Erythroblast (primary cell): ENCODE data around the gene B3GAT3.
A peak's percentile ranks its signal among the peaks of the same experiment; 100 is the strongest.

Experiments used
- DNase-seq, 2 experiments: peaks; one replicate each; lab custom pipeline; 2025; lab: John Stamatoyannopoulos, UW
- GATA1 ChIP-seq: IDR thresholded peaks from 2 replicates; pipeline ENCODE4 v1.6.1; 2011; ENCODE audit warnings: low read depth, mild to moderate bottlenecking, control low read depth, low read length, moderate library complexity
- POLR2A ChIP-seq: IDR thresholded peaks from 2 replicates; pipeline ENCODE4 v1.6.1; 2011; ENCODE audit warnings: mild to moderate bottlenecking, low read length

Gene B3GAT3

DNA sequence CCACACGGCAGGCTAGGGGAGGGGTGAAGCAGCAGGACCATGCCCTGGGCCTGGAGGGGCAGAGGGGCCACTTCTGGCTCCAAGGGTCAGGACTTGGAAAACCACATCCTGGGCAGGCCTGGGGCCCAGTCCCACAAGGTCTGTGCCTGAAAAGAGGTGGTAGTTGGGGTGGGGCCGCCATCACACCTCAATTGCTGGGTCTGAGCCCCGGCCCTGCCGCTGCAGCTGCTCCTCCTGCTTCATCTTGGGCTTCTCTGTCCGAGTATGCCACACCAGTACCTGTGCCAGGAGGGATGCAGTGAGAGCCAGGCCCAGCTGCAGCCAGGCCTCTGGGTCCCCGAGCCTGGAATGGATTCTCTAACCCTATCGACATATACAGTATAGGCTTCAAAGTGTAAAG, 6.3 kb downstream of the B3GAT3 start:
- TF ChIP-seq GATA1: no peak
- TF ChIP-seq POLR2A: no peak
- DNase-seq: no peak

DNA sequence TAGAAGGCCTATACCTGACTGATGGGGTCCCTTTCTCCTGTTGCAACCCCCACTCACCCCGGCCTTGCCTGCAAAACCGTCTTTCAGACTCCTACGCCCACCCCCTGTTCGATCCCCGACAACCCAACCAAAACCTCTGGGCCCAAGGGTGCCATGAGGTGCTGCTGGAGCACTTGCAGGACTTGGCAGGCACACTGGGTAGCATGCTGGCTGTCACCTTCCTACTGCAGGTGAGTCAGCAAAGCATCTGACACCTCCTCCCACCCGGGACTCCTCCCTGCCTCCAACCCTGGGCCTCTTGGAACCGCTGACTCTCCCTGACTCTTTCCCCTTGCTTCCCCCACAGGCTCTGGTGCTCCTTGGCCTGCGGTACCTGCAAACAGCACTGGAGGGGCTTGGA, 7.5 kb downstream of the B3GAT3 start:
- DNase-seq: peak; percentile 52 to 75
- TF ChIP-seq GATA1 (no peak), POLR2A (no peak)

GRCh38 chr11:62613291-62613778, 8.5 kb downstream of the B3GAT3 start:
- no peak for DNase-seq
- TF ChIP-seq GATA1 (no peak), POLR2A (no peak)

DNA sequence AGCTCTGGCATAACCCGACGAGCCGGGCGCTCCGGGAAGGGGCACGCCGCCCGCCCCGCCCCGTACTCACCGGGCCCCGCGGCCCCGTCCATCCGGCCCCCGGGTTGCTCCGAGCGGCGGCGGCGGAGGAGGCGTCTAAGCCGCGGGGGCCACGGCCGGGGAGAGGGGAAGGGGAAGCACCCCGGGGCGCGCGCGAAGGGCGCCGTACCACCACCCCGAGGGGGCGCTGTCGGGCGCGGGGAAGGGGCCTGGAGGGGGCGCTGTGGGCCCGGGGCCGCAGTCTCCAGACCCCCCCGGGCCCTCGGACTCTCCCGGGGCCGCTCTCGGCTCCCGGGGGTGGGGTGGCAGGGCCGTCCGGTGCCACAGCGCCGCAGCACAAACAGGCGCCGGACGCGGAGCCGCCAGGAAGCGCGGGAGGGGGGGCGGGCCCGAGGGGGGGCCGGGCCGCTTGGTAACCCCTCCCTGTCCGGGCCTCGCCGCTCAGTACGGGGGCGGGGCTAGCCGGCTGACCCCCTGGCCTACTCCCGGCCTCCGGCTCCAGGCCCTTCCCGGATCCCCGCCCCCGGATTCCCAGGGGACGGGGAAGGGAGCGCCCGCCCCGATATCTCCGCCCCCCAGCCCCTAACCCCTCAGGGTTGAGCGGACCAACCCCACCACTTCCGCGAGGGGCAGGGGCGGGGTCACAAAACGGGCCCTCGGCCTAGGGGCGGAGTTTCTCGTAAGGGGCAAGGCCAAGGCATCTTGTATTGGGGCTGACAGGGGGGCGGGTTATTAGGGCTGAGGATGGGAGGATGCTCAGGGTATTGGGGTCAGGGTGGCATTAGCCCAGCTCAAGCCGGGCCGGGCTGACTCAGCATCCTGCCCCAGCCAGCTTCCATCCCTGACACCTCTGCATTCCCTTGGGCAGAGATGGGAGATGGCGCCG, 9.2 kb downstream of the B3GAT3 start, which contains the start of the genes EML3 and ROM1:
Gene EML3 (minus strand): TSS at position 410 of the 925 bp plus-strand sequence. CDS start 318 bp downstream, at position 92.
Gene ROM1 (plus strand): TSS at position 892 of the 925 bp plus-strand sequence. CDS start 25 bp downstream, at position 917.
- TF ChIP-seq POLR2A: no peak
- TF ChIP-seq GATA1: no peak
- peak; percentile 87 to 91 for DNase-seq

GRCh38 chr11:62611705-62612365, 10.0 kb downstream of the B3GAT3 start:
- peak; percentile 74 to 79 for DNase-seq
- TF ChIP-seq GATA1 (no peak), POLR2A (peak; percentile 28)

- DNase-seq: no peak
- no peak for TF ChIP-seq GATA1
- TF ChIP-seq POLR2A: no peak
Measured at GRCh38 chr11:62610814-62611704, 10.7 kb downstream of the B3GAT3 start.

GRCh38 chr11:62610403-62610802, 11.4 kb downstream of the B3GAT3 start:
- no peak for DNase-seq
- TF ChIP-seq POLR2A (no peak), GATA1 (no peak)

GRCh38 chr11:62608776-62609175, 13.0 kb downstream of the B3GAT3 start:
- no peak for DNase-seq
- TF ChIP-seq POLR2A (no peak), GATA1 (no peak)

- peak in 1 of 2 experiments; percentile 23 for DNase-seq
- TF ChIP-seq GATA1: no peak
- no peak for TF ChIP-seq POLR2A
Measured at GRCh38 chr11:62607714-62608113, 14.1 kb downstream of the B3GAT3 start.

- no peak for DNase-seq
- no peak for TF ChIP-seq POLR2A
- no peak for TF ChIP-seq GATA1
Measured at GRCh38 chr11:62605902-62606301, 15.9 kb downstream of the B3GAT3 start.

DNA sequence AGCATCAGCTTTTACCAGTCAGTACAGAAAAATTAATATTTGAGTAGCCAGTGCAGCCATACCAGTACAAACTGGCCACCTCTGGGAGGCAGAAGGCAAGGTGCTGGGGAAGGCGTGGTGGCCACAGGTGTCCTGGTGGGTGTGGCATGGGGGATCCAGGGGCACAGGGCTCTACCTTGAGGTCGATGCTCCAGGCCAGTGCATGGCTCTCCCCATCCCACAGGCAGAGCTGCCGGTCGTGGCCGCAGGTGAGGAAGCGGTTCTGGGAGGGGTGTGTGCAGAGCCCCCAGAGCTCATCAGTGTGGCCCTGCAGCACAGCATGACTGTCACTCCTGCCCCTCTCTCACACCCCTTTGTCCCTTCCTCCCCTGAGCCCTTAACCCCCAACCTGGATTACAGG, 16.3 kb downstream of the B3GAT3 start:
- TF ChIP-seq GATA1 (no peak), POLR2A (no peak)
- DNase-seq: no peak

DNA sequence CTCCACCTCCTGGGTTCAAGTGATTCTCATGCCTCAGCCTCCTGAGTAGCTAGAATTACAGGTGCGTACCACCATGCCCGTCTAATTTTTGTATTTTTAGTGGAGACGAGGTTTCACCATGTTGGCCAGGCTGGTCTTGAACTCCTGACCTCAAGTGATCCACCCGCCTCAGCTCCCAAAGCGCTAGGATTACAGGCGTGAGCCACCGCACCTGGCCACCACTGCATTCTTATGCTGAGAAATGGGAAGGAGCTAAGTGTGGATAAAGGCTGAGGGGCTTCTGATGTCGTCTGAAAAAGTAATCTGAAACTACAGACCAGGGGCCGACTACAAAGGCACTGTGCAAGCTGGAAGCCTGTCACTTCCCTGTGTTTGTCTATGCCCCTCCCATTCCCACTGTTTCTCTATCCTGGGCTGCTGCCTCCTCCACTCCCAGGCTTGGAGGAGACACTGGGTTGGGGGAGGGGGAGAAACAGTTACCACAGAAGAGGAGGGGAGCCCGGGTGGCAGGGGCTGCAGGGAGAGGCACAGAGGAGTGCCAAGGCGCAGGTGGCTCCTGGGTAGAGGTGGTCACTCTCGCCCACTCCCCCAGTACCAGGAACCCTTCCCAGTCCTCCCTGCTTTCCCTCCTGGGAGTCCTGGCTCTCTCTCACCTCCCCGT, 17.2 kb downstream of the B3GAT3 start:
- DNase-seq: no peak
- TF ChIP-seq POLR2A (no peak), GATA1 (no peak)
